ENCODE measurements around the gene TIMM10. TPM values are rescaled to one million over a fixed set of nuclear protein-coding genes. Genes with fewer than 3 reads are reported as not detected.
"Not testable (repeated sequence)": the region's sequence is repeated elsewhere in the genome, so short reads cannot be mapped to it uniquely, and the experiment has no call there.

TIMM10 gene
- total and polyA plus RNA-seq, 2 donors: 46.3 to 49.3 TPM

- not testable (repeated sequence) for H3K27me3 ChIP-seq (ENCODE audit: control insufficient read depth in 2 of 2, insufficient read depth in 1 of 2, low read length in 1 of 2); H3K4me3 ChIP-seq (ENCODE audit: low read length in 2 of 2); H3K36me3 ChIP-seq (ENCODE audit: control insufficient read depth in 2 of 2, insufficient read depth in 2 of 2, low read length in 1 of 2); DNase-seq (ENCODE audit: low read depth in 6 of 9, low spot score in 9 of 9); H3K27ac ChIP-seq (ENCODE audit: low read depth in 1 of 2, low read length in 1 of 2); H3K9me3 ChIP-seq (ENCODE audit: control insufficient read depth in 2 of 2, insufficient read depth in 1 of 2, low read length in 1 of 2)
- 98% methylated on average over 7 of the region's 7 CpGs for WGBS
- H3K4me1 ChIP-seq (ENCODE audit: control insufficient read depth in 2 of 2, insufficient read depth in 2 of 2, low read length in 2 of 2): peaks cover 7 to 12% of the 10 kb centered on the region in 2 donors
Measured at GRCh38 chr11:57534449-57534848, 3.9 kb upstream of the TIMM10 start.

- Histone ChIP-seq H3K9me3 (ENCODE audit: control insufficient read depth in 2 of 2, insufficient read depth in 1 of 2, low read length in 1 of 2) (no peaks in the 10 kb centered on the region), H3K27ac (ENCODE audit: low read depth in 1 of 2, low read length in 1 of 2) (peak overlapping the region; percentile 50 to 85), H3K4me1 (ENCODE audit: control insufficient read depth in 2 of 2, insufficient read depth in 2 of 2, low read length in 2 of 2) (peaks cover 12 to 17% of the 10 kb centered on the region in 2 donors), H3K36me3 (ENCODE audit: control insufficient read depth in 2 of 2, insufficient read depth in 2 of 2, low read length in 1 of 2) (peaks cover 4 to 11% of the 10 kb centered on the region in 2 donors), H3K27me3 (ENCODE audit: control insufficient read depth in 2 of 2, insufficient read depth in 1 of 2, low read length in 1 of 2) (no peaks in the 10 kb centered on the region), H3K4me3 (ENCODE audit: low read length in 2 of 2) (peak overlapping the region; percentile 74 to 75)
- WGBS: 3% methylated on average over 17 of the region's 17 CpGs
- DNase-seq (ENCODE audit: low read depth in 6 of 9, low spot score in 9 of 9): no peak
Measured at GRCh38 chr11:57530215-57530595, 349 bp downstream of the TIMM10 start.

GRCh38 chr11:57529012-57529411 is 1.5 kb downstream of the TIMM10 start:
- DNase-seq (ENCODE audit: low read depth in 6 of 9, low spot score in 9 of 9): no peak
- H3K27ac ChIP-seq (ENCODE audit: low read depth in 1 of 2, low read length in 1 of 2): no peak overlapping the region
- no peak overlapping the region for H3K4me3 ChIP-seq (ENCODE audit: low read length in 2 of 2)
- H3K36me3 ChIP-seq (ENCODE audit: control insufficient read depth in 2 of 2, insufficient read depth in 2 of 2, low read length in 1 of 2): peaks cover 4 to 11% of the 10 kb centered on the region in 2 donors
- no peaks in the 10 kb centered on the region for H3K27me3 ChIP-seq (ENCODE audit: control insufficient read depth in 2 of 2, insufficient read depth in 1 of 2, low read length in 1 of 2)
- no peaks in the 10 kb centered on the region for H3K9me3 ChIP-seq (ENCODE audit: control insufficient read depth in 2 of 2, insufficient read depth in 1 of 2, low read length in 1 of 2)
- peaks cover 12 to 17% of the 10 kb centered on the region in 2 donors for H3K4me1 ChIP-seq (ENCODE audit: control insufficient read depth in 2 of 2, insufficient read depth in 2 of 2, low read length in 2 of 2)

GRCh38 chr11:57527056-57527631 is 3.4 kb downstream of the TIMM10 start:
- WGBS: 31% methylated on average over 7 of the region's 7 CpGs

GRCh38 chr11:57523419-57523818 is 7.1 kb downstream of the TIMM10 start:
- Histone ChIP-seq H3K9me3 (ENCODE audit: control insufficient read depth in 2 of 2, insufficient read depth in 1 of 2, low read length in 1 of 2) (no peaks in the 10 kb centered on the region), H3K4me1 (ENCODE audit: control insufficient read depth in 2 of 2, insufficient read depth in 2 of 2, low read length in 2 of 2) (peaks cover 5% of the 10 kb centered on the region in 2 donors), H3K4me3 (ENCODE audit: low read length in 2 of 2) (no peak overlapping the region), H3K27me3 (ENCODE audit: control insufficient read depth in 2 of 2, insufficient read depth in 1 of 2, low read length in 1 of 2) (no peaks in the 10 kb centered on the region), H3K27ac (ENCODE audit: low read depth in 1 of 2, low read length in 1 of 2) (no peak overlapping the region), H3K36me3 (ENCODE audit: control insufficient read depth in 2 of 2, insufficient read depth in 2 of 2, low read length in 1 of 2) (peaks cover 0 to 5% of the 10 kb centered on the region in 2 donors)
- no peak for DNase-seq (ENCODE audit: low read depth in 6 of 9, low spot score in 9 of 9)
- WGBS: 97% methylated on average over 4 of the region's 4 CpGs

More at GRCh38 chr11:57527056-57527631, 3.4 kb downstream of the TIMM10 start:
- H3K27ac ChIP-seq (ENCODE audit: low read depth in 1 of 2, low read length in 1 of 2): peak overlapping the region in 1 of 2 donors; percentile 64
- peaks cover 12 to 17% of the 10 kb centered on the region in 2 donors for H3K4me1 ChIP-seq (ENCODE audit: control insufficient read depth in 2 of 2, insufficient read depth in 2 of 2, low read length in 2 of 2)
- peak in 8 of 9 donors; percentile 58 to 83 (median 64) for DNase-seq (ENCODE audit: low read depth in 6 of 9, low spot score in 9 of 9)
- H3K36me3 ChIP-seq (ENCODE audit: control insufficient read depth in 2 of 2, insufficient read depth in 2 of 2, low read length in 1 of 2): peaks cover 4 to 11% of the 10 kb centered on the region in 2 donors
- no peak overlapping the region for H3K4me3 ChIP-seq (ENCODE audit: low read length in 2 of 2)
- H3K9me3 ChIP-seq (ENCODE audit: control insufficient read depth in 2 of 2, insufficient read depth in 1 of 2, low read length in 1 of 2): no peaks in the 10 kb centered on the region
- no peaks in the 10 kb centered on the region for H3K27me3 ChIP-seq (ENCODE audit: control insufficient read depth in 2 of 2, insufficient read depth in 1 of 2, low read length in 1 of 2)

GRCh38 chr11:57521116-57521515 is 9.4 kb downstream of the TIMM10 start:
- H3K36me3 ChIP-seq (ENCODE audit: control insufficient read depth in 2 of 2, insufficient read depth in 2 of 2, low read length in 1 of 2): no peaks in the 10 kb centered on the region
- DNase-seq (ENCODE audit: low read depth in 6 of 9, low spot score in 9 of 9): no peak
- peaks cover 0 to under 1% of the 10 kb centered on the region in 2 donors for H3K4me1 ChIP-seq (ENCODE audit: control insufficient read depth in 2 of 2, insufficient read depth in 2 of 2, low read length in 2 of 2)
- peaks cover 2 to 16% of the 10 kb centered on the region in 2 donors for H3K27me3 ChIP-seq (ENCODE audit: control insufficient read depth in 2 of 2, insufficient read depth in 1 of 2, low read length in 1 of 2)
- no peak overlapping the region for H3K27ac ChIP-seq (ENCODE audit: low read depth in 1 of 2, low read length in 1 of 2)
- no peak overlapping the region for H3K4me3 ChIP-seq (ENCODE audit: low read length in 2 of 2)
- H3K9me3 ChIP-seq (ENCODE audit: control insufficient read depth in 2 of 2, insufficient read depth in 1 of 2, low read length in 1 of 2): no peaks in the 10 kb centered on the region
- WGBS: 97% methylated on average over 2 of the region's 2 CpGs

GRCh38 chr11:57516061-57516443 is 14.5 kb downstream of the TIMM10 start:
- Histone ChIP-seq H3K9me3 (ENCODE audit: control insufficient read depth in 2 of 2, insufficient read depth in 1 of 2, low read length in 1 of 2) (no peaks in the 10 kb centered on the region), H3K27ac (ENCODE audit: low read depth in 1 of 2, low read length in 1 of 2) (no peak overlapping the region), H3K27me3 (ENCODE audit: control insufficient read depth in 2 of 2, insufficient read depth in 1 of 2, low read length in 1 of 2) (peaks cover 13 to 49% of the 10 kb centered on the region in 2 donors), H3K36me3 (ENCODE audit: control insufficient read depth in 2 of 2, insufficient read depth in 2 of 2, low read length in 1 of 2) (no peaks in the 10 kb centered on the region), H3K4me1 (ENCODE audit: control insufficient read depth in 2 of 2, insufficient read depth in 2 of 2, low read length in 2 of 2) (peaks cover 2 to 21% of the 10 kb centered on the region in 2 donors), H3K4me3 (ENCODE audit: low read length in 2 of 2) (peak overlapping the region; percentile 49 to 62)
- 19% methylated on average over 5 of the region's 5 CpGs for WGBS
- no peak for DNase-seq (ENCODE audit: low read depth in 6 of 9, low spot score in 9 of 9)

- Histone ChIP-seq H3K4me3 (ENCODE audit: low read length in 2 of 2) (peak within 1 kb of the TSS; percentile 49 to 62), H3K9me3 (ENCODE audit: control insufficient read depth in 2 of 2, insufficient read depth in 1 of 2, low read length in 1 of 2) (no peaks in the 10 kb centered on the region), H3K27me3 (ENCODE audit: control insufficient read depth in 2 of 2, insufficient read depth in 1 of 2, low read length in 1 of 2) (peaks cover 13 to 49% of the 10 kb centered on the region in 2 donors), H3K4me1 (ENCODE audit: control insufficient read depth in 2 of 2, insufficient read depth in 2 of 2, low read length in 2 of 2) (peaks cover 2 to 21% of the 10 kb centered on the region in 2 donors), H3K36me3 (ENCODE audit: control insufficient read depth in 2 of 2, insufficient read depth in 2 of 2, low read length in 1 of 2) (no peaks in the 10 kb centered on the region), H3K27ac (ENCODE audit: low read depth in 1 of 2, low read length in 1 of 2) (no peak within 1 kb of the TSS)
- no peak for DNase-seq (ENCODE audit: low read depth in 6 of 9, low spot score in 9 of 9)
- under 1% methylated on average over 66 of the region's 66 CpGs for WGBS
Measured at GRCh38 chr11:57515332-57516060, 15.1 kb downstream of the TIMM10 start, which contains the start of gene SLC43A1. SLC43A1 (minus strand) TSS chr11:57515702; CDS start chr11:57514111, 1,591 bp downstream.
